HFF-Myc (cell line): Measurements from ENCODE around the gene RAPGEF3.

Experiments
- DNase-seq: peaks from one replicate; pipeline ENCODE4 v3.0.0-alpha.2; 2011; ENCODE audit warnings: low read depth; ENCODE audit errors: extremely low read depth
- H3K4me3 ChIP-seq: replicated peaks from 2 replicates; pipeline ENCODE4 v1.5.1; 2011; ENCODE audit warnings: low read depth, mild to moderate bottlenecking, control low read depth, low read length
- TF ChIP-seq, protein P1 (sequence below): IDR thresholded peaks from 2 replicates; pipeline ENCODE4 v1.5.1; 2012; ENCODE audit warnings: mild to moderate bottlenecking, low read depth, low read length, control low read depth; ENCODE audit errors: missing control alignments

Gene RAPGEF3

DNA sequence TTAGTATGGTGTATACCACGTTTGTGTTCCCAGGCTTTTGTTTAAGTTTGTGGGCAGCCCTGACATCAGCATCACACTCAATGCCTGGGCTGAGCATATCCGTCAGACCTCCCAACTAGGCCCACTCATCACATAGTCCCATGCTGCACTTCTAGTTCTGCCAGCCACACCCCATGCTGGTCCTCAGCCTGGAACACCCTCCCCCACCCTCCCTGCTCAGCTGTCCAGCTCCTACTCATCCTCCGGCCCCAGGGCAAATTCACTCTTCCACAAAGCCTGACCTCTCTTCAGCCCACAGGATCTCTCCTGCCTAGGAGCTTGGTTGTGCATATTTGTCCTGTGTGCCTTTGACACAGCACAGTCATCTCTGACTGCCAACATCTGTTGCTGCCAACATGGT, 29.4 kb downstream of the RAPGEF3 start:
- no peak overlapping the region for H3K4me3 ChIP-seq
- TF ChIP-seq, protein P1, sequence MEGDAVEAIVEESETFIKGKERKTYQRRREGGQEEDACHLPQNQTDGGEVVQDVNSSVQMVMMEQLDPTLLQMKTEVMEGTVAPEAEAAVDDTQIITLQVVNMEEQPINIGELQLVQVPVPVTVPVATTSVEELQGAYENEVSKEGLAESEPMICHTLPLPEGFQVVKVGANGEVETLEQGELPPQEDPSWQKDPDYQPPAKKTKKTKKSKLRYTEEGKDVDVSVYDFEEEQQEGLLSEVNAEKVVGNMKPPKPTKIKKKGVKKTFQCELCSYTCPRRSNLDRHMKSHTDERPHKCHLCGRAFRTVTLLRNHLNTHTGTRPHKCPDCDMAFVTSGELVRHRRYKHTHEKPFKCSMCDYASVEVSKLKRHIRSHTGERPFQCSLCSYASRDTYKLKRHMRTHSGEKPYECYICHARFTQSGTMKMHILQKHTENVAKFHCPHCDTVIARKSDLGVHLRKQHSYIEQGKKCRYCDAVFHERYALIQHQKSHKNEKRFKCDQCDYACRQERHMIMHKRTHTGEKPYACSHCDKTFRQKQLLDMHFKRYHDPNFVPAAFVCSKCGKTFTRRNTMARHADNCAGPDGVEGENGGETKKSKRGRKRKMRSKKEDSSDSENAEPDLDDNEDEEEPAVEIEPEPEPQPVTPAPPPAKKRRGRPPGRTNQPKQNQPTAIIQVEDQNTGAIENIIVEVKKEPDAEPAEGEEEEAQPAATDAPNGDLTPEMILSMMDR = no peak
- DNase-seq = no peak

DNA sequence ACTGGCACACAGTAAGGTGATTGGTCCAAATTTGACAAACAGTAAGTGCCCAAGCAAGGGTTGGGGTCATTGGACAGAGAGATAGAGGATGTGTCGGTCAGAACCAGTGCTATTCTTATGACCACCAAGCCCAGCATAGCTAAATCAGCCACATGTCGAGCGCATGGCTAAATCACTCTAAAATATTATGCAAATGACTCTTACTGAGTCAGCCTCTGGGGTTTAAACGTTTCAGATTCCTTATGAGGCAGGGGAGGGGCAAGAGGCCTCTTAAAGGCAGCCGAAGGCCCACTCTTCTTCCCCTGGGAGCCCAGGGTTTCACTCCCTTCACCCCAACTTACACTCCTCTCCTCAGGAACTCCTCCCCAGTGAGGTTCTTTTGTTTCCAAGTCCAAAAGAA, 32.8 kb downstream of the RAPGEF3 start:
- TF ChIP-seq, protein P1 = no peak
- no peak overlapping the region for H3K4me3 ChIP-seq

DNA sequence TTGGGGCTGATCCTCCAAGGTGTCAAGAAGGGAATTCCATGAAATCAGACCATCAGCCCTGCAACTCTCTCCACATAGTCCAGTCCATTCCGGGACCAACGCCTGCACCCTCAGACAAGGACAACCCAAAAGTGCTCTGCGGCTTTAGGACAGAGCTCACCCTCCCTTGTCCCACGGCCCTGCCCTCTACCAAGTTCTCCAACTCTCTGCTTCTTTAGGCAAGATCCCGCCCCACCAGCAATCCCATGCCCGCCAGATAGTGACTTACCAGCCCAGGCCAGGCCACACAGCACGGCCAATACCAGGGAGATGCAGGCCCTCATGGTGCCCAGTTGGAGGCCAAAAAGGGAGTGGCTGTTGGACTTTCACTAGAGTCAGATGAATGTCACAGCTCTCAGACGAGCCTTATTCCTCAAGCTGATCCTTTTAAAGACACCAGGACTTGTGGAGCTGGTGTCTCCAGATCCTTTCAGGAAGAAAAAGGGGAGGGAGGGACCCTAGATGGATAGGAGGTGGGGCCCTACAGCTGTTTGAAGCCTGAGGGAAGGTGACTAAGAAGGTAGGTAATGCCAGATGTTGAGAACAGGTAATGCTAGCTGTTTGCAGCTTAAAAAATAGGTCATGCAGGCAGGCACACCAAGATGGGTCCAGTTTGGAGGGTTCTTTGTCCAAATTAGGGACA, 33.4 kb downstream of the RAPGEF3 start, which contains the start of gene ENDOU:
ENDOU (minus strand) TSS at position 400 of the 682 bp plus-strand sequence; CDS start at position 323, 77 bp downstream.
- DNase-seq = no peak
- H3K4me3 ChIP-seq = no peak within 1 kb of the TSS
- TF ChIP-seq, protein P1 = no peak

More for the DNA sequence above, 32.8 kb downstream of the RAPGEF3 start:
- DNase-seq = peak; percentile 67

DNA sequence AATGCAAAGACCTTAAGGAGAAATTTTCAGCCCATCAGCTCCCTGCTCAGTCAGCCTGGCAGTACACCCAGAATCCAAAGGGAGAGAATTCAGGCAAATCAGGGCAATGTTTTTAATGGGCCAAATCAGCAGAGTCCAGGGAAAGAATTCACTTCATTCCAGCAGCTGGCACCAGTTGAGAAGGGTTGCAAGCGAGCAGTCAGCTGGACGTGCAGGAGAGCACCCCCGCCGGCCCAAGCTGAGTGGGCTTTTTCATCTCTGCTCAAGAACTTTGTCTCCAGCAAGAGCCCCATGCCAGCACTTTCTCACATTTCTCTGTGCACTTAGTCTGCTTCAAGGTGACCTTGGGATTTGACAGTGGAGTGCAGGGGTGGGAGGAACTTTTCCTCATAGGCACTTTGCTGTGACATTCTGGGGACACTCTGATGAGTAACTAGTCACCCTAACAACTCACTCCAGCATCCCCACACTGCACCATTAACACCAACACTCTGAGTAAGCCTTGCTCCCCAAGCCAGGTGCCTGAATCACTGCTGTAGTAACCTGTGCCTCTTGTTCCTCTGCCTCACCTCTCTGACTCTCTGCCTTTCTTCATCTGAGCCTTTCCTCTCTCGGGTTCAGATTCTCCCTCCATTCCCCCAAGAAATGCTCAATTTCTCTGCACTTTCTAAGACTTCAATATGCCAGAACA, 35.6 kb downstream of the RAPGEF3 start:
- DNase-seq = no peak
- H3K4me3 ChIP-seq = no peak overlapping the region
- TF ChIP-seq, protein P1 = no peak

DNA sequence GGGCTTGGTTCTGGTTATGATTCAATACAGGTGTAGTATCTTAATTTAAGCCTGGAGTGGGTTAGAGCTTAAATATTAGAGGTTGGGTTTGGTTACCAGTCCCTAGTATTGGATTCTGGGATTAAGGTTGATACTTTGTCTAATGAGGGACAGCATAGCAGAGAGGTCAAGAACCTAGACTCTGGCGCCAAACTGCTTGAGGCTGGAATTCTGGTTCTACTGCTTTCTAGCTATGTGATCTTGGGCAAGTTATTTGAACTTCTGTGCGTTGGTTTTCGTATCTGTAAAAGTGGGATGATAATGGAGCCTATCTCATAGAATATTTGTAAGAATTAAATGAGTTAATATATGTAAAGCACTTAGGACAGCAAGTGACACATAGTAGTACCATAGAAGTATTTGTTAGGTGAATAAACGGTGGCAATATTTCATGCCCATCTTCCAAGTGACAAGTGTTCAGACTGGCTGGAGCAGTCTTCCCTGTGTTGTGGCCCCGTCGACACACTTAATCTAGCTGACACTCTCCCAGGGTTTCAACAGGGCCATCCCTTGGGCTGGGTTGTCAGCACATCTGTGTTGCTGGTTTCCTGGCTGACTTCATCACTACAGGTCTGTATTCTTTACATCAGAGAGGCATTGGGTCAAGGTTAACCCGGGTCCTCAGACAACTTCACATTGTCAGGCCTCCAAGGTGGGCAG, 36.4 kb downstream of the RAPGEF3 start:
- H3K4me3 ChIP-seq = no peak overlapping the region
- TF ChIP-seq, protein P1 = no peak
- DNase-seq = no peak

DNA sequence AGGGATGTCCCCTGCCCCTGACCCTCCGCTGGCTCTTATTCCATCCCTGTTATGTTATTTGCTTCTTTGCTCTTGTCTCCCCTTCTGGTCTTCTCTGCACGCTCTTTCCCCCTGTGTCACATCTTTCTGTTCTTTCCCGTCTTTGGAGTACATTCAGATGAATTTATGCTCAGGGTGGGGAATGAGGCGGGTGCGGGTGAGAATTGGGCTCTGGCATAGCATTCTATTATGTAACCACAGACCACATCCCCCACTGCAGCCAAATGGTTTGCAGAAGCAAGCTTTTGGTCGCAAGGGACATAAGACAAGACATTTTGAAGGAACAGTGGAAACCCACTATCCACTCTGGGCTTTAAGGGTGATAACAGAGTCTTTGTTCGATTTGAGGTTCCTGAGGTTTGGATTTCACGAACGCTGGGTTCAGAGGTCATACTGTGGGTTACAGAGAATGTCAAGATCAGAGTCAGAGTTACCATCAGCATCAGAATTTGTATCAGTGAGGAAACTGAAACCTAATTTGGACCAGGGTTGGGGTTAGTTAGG, 37.2 kb downstream of the RAPGEF3 start:
- no peak for DNase-seq
- TF ChIP-seq, protein P1 = no peak
- H3K4me3 ChIP-seq = no peak overlapping the region
